ENCODE measurements around the gene DLGAP1.

DLGAP1 gene

GRCh38 chr18:3619222-3619621 lies 835.9 kb downstream of the DLGAP1 start:
- ChIA-PET CTCF (no interaction called here), POLR2A (interaction anchor here (0.6 kb wide), 1 partner anchor 199 kb away, joined by 3 read pairs; no protein-coding TSS in a partner anchor)
- H3K27ac ChIP-seq (ENCODE audit: insufficient read depth in 1 of 2, low read depth in 1 of 2, low read length in 2 of 2, poor library complexity in 1 of 2, severe bottlenecking in 2 of 2): no peak overlapping the region
- DNase-seq: no peak
- H3K4me1 ChIP-seq (ENCODE audit: control extremely low read depth in 1 of 4, control insufficient read depth in 4 of 4, insufficient read depth in 4 of 4, low read length in 3 of 4): peaks cover 0 to 25% (median 6%) of the 10 kb centered on the region in 4 experiments
- H3K36me3 ChIP-seq (ENCODE audit: control insufficient read depth in 4 of 4, insufficient read depth in 4 of 4, low read length in 3 of 4): no peaks in the 10 kb centered on the region
- H3K27me3 ChIP-seq (replicated peaks in 2 of 5; ENCODE audit: control insufficient read depth in 4 of 5, insufficient read depth in 5 of 5, low read length in 4 of 5): no peaks in the 10 kb centered on the region
- no peaks in the 10 kb centered on the region for H3K9me3 ChIP-seq (ENCODE audit: control extremely low read depth in 1 of 5, control insufficient read depth in 4 of 5, insufficient read depth in 2 of 5, low read depth in 1 of 5, low read length in 4 of 5)
- H3K4me3 ChIP-seq (ENCODE audit: control insufficient read depth in 1 of 7, extremely low read depth in 1 of 7, insufficient read depth in 4 of 7, low read depth in 2 of 7, low read length in 6 of 7): no peak overlapping the region
- WGBS (ENCODE audit: insufficient coverage): 100% methylated on average over 2 of the region's 3 CpGs

DNA sequence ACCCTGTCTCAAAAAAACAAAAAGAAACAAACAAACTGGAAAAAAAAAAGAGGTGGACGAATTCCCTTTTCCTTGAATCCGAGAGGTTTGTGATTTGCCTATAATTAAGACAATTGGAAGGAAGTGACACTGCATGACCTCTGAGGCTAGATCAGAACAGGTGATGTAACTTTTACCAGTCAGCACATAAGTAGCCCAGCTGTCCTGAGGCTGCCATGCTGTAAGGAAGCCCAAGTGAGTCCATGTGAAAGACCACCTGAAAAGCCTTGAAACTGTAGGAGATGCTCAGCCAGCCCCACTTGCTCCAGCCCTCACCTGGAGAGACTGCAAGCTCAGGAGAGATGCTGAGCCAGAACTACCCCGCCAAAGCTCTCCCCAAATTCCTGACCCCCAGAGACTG lies 838.4 kb downstream of the DLGAP1 start:
- DNase-seq: no peak
- ChIA-PET CTCF (no interaction called here), POLR2A (no interaction called here)
- Histone ChIP-seq H3K4me1 (ENCODE audit: control extremely low read depth in 1 of 4, control insufficient read depth in 4 of 4, insufficient read depth in 4 of 4, low read length in 3 of 4) (peaks cover 0 to 16% (median 0%) of the 10 kb centered on the region in 4 experiments), H3K36me3 (ENCODE audit: control insufficient read depth in 4 of 4, insufficient read depth in 4 of 4, low read length in 3 of 4) (no peaks in the 10 kb centered on the region), H3K27me3 (replicated peaks in 2 of 5; ENCODE audit: control insufficient read depth in 4 of 5, insufficient read depth in 5 of 5, low read length in 4 of 5) (no peaks in the 10 kb centered on the region), H3K4me3 (ENCODE audit: control insufficient read depth in 1 of 7, extremely low read depth in 1 of 7, insufficient read depth in 4 of 7, low read depth in 2 of 7, low read length in 6 of 7) (no peak overlapping the region), H3K27ac (ENCODE audit: insufficient read depth in 1 of 2, low read depth in 1 of 2, low read length in 2 of 2, poor library complexity in 1 of 2, severe bottlenecking in 2 of 2) (no peak overlapping the region), H3K9me3 (ENCODE audit: control extremely low read depth in 1 of 5, control insufficient read depth in 4 of 5, insufficient read depth in 2 of 5, low read depth in 1 of 5, low read length in 4 of 5) (no peaks in the 10 kb centered on the region)
- WGBS (ENCODE audit: insufficient coverage): 100% methylated on average over 2 of the region's 3 CpGs

DNA sequence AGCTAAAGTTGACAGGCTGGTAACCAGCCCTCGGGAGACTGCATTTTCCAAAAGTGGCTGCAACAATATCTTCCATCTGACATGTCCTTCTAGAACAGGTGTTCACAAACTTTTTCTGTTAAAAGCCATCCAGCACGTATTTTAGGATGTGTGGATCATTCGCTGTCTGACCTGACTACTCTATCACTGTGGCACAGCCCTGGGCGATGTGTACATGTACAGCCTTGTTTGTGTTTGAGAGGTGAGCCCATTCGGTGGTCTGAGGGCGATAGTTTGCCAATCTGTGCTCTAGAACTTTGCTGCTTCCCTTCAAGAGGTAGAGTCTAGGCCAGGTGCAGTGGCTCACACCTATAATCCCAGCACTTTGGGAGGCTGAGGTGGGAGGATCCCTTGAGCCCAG lies 839.0 kb downstream of the DLGAP1 start:
- H3K4me1 ChIP-seq (ENCODE audit: control extremely low read depth in 1 of 4, control insufficient read depth in 4 of 4, insufficient read depth in 4 of 4, low read length in 3 of 4): peaks cover 0 to 11% (median 0%) of the 10 kb centered on the region in 4 experiments
- CTCF ChIA-PET: interaction anchor here (1.4 kb wide), 1 partner anchor 12 kb away, joined by 4 read pairs; no protein-coding TSS in a partner anchor
- POLR2A ChIA-PET: no interaction called here
- DNase-seq: no peak
- no peaks in the 10 kb centered on the region for H3K36me3 ChIP-seq (ENCODE audit: control insufficient read depth in 4 of 4, insufficient read depth in 4 of 4, low read length in 3 of 4)
- H3K4me3 ChIP-seq (ENCODE audit: control insufficient read depth in 1 of 7, extremely low read depth in 1 of 7, insufficient read depth in 4 of 7, low read depth in 2 of 7, low read length in 6 of 7): no peak overlapping the region
- no peaks in the 10 kb centered on the region for H3K27me3 ChIP-seq (replicated peaks in 2 of 5; ENCODE audit: control insufficient read depth in 4 of 5, insufficient read depth in 5 of 5, low read length in 4 of 5)
- H3K9me3 ChIP-seq (ENCODE audit: control extremely low read depth in 1 of 5, control insufficient read depth in 4 of 5, insufficient read depth in 2 of 5, low read depth in 1 of 5, low read length in 4 of 5): no peaks in the 10 kb centered on the region
- WGBS (ENCODE audit: insufficient coverage): 98% methylated on average over 6 of the region's 6 CpGs
- no peak overlapping the region for H3K27ac ChIP-seq (ENCODE audit: insufficient read depth in 1 of 2, low read depth in 1 of 2, low read length in 2 of 2, poor library complexity in 1 of 2, severe bottlenecking in 2 of 2)

DNA sequence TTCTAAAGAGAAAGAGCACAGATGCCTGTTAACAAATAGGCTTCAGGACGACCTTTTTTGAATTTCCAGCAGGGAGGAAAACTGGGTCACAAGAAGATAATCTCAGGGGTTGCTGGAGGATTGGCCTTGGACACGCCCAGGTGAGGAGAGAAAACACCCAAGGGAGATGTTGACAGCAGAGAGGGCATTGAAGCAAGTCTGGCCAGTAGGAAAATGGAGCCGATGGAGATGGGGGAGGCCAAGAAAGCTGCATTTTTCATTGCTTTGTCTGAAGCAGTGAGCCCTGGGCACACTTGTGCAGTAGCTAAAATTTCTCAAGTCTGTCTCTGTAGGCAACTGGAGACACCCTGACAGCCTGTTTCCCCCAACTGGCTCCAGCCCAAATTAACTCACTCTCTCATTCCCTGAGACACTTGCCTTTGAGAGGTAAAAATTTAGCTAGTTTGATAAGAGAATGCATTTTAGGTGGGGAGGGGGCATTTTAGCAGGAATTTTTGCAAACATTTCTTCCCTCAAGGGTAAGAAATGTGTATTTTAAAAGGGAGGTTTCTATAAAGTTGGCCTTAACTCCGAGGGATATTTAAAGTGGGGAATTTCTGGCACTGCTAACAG lies 839.6 kb downstream of the DLGAP1 start:
- WGBS (ENCODE audit: insufficient coverage): 75% methylated on average over 4 of the region's 4 CpGs
- Histone ChIP-seq H3K4me3 (ENCODE audit: control insufficient read depth in 1 of 7, extremely low read depth in 1 of 7, insufficient read depth in 4 of 7, low read depth in 2 of 7, low read length in 6 of 7) (no peak overlapping the region), H3K4me1 (ENCODE audit: control extremely low read depth in 1 of 4, control insufficient read depth in 4 of 4, insufficient read depth in 4 of 4, low read length in 3 of 4) (peaks cover 0 to 11% (median 0%) of the 10 kb centered on the region in 4 experiments), H3K36me3 (ENCODE audit: control insufficient read depth in 4 of 4, insufficient read depth in 4 of 4, low read length in 3 of 4) (no peaks in the 10 kb centered on the region), H3K27me3 (replicated peaks in 2 of 5; ENCODE audit: control insufficient read depth in 4 of 5, insufficient read depth in 5 of 5, low read length in 4 of 5) (no peaks in the 10 kb centered on the region), H3K9me3 (ENCODE audit: control extremely low read depth in 1 of 5, control insufficient read depth in 4 of 5, insufficient read depth in 2 of 5, low read depth in 1 of 5, low read length in 4 of 5) (no peaks in the 10 kb centered on the region), H3K27ac (ENCODE audit: insufficient read depth in 1 of 2, low read depth in 1 of 2, low read length in 2 of 2, poor library complexity in 1 of 2, severe bottlenecking in 2 of 2) (no peak overlapping the region)
- CTCF ChIA-PET: interaction anchor here (0.6 to 1.4 kb wide), 2 partner anchors 12 to 41 kb away, joined by 3 to 4 read pairs; no protein-coding TSS in a partner anchor
- no peak for DNase-seq
- POLR2A ChIA-PET: no interaction called here

- ChIA-PET CTCF (interaction anchor here (0.7 to 1.2 kb wide), 6 partner anchors 9 to 159 kb away, joined by 3 to 4 read pairs (median 3); no protein-coding TSS in a partner anchor), POLR2A (no interaction called here)
- no peak overlapping the region for H3K27ac ChIP-seq (ENCODE audit: insufficient read depth in 1 of 2, low read depth in 1 of 2, low read length in 2 of 2, poor library complexity in 1 of 2, severe bottlenecking in 2 of 2)
- H3K9me3 ChIP-seq (ENCODE audit: control extremely low read depth in 1 of 5, control insufficient read depth in 4 of 5, insufficient read depth in 2 of 5, low read depth in 1 of 5, low read length in 4 of 5): no peaks in the 10 kb centered on the region
- WGBS (ENCODE audit: insufficient coverage): 92% methylated on average over 5 of the region's 5 CpGs
- peak in 2 of 3 donors; percentile 39 to 48 for DNase-seq
- H3K27me3 ChIP-seq (replicated peaks in 2 of 5; ENCODE audit: control insufficient read depth in 4 of 5, insufficient read depth in 5 of 5, low read length in 4 of 5): no peaks in the 10 kb centered on the region
- no peak overlapping the region for H3K4me3 ChIP-seq (ENCODE audit: control insufficient read depth in 1 of 7, extremely low read depth in 1 of 7, insufficient read depth in 4 of 7, low read depth in 2 of 7, low read length in 6 of 7)
- H3K4me1 ChIP-seq (ENCODE audit: control extremely low read depth in 1 of 4, control insufficient read depth in 4 of 4, insufficient read depth in 4 of 4, low read length in 3 of 4): peaks cover 0 to 20% (median 3%) of the 10 kb centered on the region in 4 experiments
- H3K36me3 ChIP-seq (ENCODE audit: control insufficient read depth in 4 of 4, insufficient read depth in 4 of 4, low read length in 3 of 4): no peaks in the 10 kb centered on the region
Observed at GRCh38 chr18:3612315-3612714, 842.8 kb downstream of the DLGAP1 start.

DNA sequence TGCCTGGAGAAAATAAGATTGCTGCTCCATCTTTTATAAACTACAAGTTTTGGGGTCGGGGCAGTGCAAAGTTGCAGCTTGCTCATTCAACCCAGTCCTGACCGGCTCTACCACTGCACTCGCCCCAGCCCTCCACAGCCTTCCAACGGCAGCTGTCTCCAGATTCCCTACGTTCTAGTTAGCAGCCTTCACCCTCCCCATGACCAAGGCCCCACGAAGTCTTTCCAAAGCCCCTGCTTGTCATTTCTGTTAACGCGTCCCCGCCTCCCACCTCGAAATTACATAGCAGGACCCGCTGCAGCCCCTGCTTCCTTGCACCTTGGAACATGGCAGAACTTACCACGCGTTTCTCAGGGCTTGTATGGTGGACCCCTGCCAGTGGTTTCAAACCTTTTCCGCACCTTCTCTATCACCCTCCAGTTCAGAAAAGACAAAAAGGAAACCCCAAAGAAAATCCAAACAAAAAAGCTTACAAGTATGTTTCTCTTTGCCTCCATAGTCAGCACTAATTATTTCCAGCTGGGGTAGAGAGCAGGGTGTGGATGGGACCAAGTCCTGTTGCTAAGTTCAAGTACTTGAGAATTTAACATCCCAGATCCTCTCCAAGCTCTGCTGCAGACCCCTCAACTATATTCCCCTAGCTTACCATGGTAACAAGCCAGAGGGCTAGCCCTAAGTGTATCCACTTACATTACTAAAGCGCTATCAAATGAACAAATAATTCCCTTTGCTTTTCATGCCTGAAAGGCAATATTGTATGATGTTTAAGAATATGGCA lies 843.6 kb downstream of the DLGAP1 start:
- Histone ChIP-seq H3K36me3 (ENCODE audit: control insufficient read depth in 4 of 4, insufficient read depth in 4 of 4, low read length in 3 of 4) (no peaks in the 10 kb centered on the region), H3K27ac (ENCODE audit: insufficient read depth in 1 of 2, low read depth in 1 of 2, low read length in 2 of 2, poor library complexity in 1 of 2, severe bottlenecking in 2 of 2) (no peak overlapping the region), H3K9me3 (ENCODE audit: control extremely low read depth in 1 of 5, control insufficient read depth in 4 of 5, insufficient read depth in 2 of 5, low read depth in 1 of 5, low read length in 4 of 5) (no peaks in the 10 kb centered on the region), H3K4me3 (ENCODE audit: control insufficient read depth in 1 of 7, extremely low read depth in 1 of 7, insufficient read depth in 4 of 7, low read depth in 2 of 7, low read length in 6 of 7) (no peak overlapping the region), H3K27me3 (replicated peaks in 2 of 5; ENCODE audit: control insufficient read depth in 4 of 5, insufficient read depth in 5 of 5, low read length in 4 of 5) (no peaks in the 10 kb centered on the region), H3K4me1 (ENCODE audit: control extremely low read depth in 1 of 4, control insufficient read depth in 4 of 4, insufficient read depth in 4 of 4, low read length in 3 of 4) (peaks cover 0 to 27% (median 11%) of the 10 kb centered on the region in 4 experiments)
- CTCF ChIA-PET: interaction anchor here (1.0 to 1.3 kb wide), 7 partner anchors 9 to 160 kb away, joined by 3 to 4 read pairs (median 3); no protein-coding TSS in a partner anchor
- 91% methylated on average over 13 of the region's 15 CpGs for WGBS (ENCODE audit: insufficient coverage)
- no peak for DNase-seq
- POLR2A ChIA-PET: no interaction called here

DNA sequence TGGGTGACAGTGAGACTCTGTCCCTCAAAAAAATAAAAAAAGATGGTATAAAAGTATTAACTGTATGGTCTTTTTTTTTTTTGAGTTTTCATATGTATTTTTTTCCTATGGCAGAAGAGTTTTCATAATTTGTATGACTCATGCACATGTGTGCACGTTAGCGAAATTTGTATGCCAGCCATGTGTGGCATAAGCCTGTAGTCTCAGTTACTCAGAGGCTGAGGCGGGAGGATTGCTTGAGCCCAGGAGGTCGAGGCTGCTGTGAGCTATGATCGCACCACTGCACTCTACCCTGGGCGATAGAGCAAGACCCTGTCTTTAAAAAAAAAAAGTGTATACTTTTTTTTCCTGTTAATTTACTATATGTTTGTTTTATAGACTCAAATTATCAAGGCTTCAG lies 844.3 kb downstream of the DLGAP1 start:
- no peak overlapping the region for H3K4me3 ChIP-seq (ENCODE audit: control insufficient read depth in 1 of 7, extremely low read depth in 1 of 7, insufficient read depth in 4 of 7, low read depth in 2 of 7, low read length in 6 of 7)
- POLR2A ChIA-PET: no interaction called here
- no peaks in the 10 kb centered on the region for H3K36me3 ChIP-seq (ENCODE audit: control insufficient read depth in 4 of 4, insufficient read depth in 4 of 4, low read length in 3 of 4)
- H3K27me3 ChIP-seq (replicated peaks in 2 of 5; ENCODE audit: control insufficient read depth in 4 of 5, insufficient read depth in 5 of 5, low read length in 4 of 5): no peaks in the 10 kb centered on the region
- peak in 2 of 3 donors; percentile 26 to 47 for DNase-seq
- 100% methylated on average over 4 of the region's 6 CpGs for WGBS (ENCODE audit: insufficient coverage)
- CTCF ChIA-PET: interaction anchor here (0.5 to 1.3 kb wide), 4 partner anchors 13 to 439 kb away, joined by 3 to 4 read pairs (median 3); no protein-coding TSS in a partner anchor
- H3K9me3 ChIP-seq (ENCODE audit: control extremely low read depth in 1 of 5, control insufficient read depth in 4 of 5, insufficient read depth in 2 of 5, low read depth in 1 of 5, low read length in 4 of 5): no peaks in the 10 kb centered on the region
- H3K27ac ChIP-seq (ENCODE audit: insufficient read depth in 1 of 2, low read depth in 1 of 2, low read length in 2 of 2, poor library complexity in 1 of 2, severe bottlenecking in 2 of 2): no peak overlapping the region
- H3K4me1 ChIP-seq (ENCODE audit: control extremely low read depth in 1 of 4, control insufficient read depth in 4 of 4, insufficient read depth in 4 of 4, low read length in 3 of 4): peaks cover under 1 to 34% (median 16%) of the 10 kb centered on the region in 4 experiments
